ENCODE results near the gene NRP1.
A peak's percentile ranks its signal among the peaks of the same experiment; 100 is the strongest.

Gene NRP1

DNA sequence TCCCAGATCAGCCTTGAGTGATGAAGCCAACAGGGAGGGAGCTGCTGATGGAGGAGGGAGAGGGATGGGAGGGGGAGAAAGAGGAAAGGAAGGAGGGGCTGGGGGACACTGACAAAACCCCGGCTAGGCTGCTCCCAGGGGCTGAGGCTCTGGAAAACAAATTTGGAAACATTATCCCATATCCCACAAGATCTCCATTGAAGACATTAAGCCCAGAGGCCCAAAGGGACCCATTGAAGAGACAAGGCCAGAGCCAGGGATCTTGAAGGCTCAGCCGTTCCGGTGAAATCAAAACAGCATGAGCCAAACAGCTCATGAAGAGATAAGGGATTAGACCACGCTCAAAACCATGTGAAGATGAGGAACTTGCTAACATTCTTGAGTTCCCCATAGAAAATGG lies 192.2 kb downstream of the NRP1 start:
- DNase-seq, result no peak

DNA sequence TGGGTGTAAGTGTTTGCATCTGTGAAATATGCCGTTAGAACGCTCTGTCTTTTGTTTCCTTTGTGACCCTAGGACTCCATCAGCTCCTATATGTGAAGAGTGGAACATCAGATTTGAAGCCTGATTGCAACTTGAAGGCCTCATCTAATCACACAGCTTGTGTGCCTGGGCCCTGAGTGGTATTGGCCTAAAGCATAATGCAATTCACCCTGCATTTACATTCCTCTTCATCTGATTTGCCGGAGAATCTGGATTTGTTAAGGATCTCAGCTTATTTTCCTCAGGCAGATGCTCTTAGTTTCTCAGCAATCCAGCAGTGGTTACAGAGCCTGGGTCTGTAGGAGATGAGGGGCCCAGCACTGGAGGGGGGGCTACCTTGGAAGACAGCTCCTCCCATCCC lies 193.2 kb downstream of the NRP1 start:
- DNase-seq, result no peak

GRCh38 chr10:33139181-33139646 lies 195.3 kb downstream of the NRP1 start:
- peak; percentile 65 to 96 (median 85) for DNase-seq

DNA sequence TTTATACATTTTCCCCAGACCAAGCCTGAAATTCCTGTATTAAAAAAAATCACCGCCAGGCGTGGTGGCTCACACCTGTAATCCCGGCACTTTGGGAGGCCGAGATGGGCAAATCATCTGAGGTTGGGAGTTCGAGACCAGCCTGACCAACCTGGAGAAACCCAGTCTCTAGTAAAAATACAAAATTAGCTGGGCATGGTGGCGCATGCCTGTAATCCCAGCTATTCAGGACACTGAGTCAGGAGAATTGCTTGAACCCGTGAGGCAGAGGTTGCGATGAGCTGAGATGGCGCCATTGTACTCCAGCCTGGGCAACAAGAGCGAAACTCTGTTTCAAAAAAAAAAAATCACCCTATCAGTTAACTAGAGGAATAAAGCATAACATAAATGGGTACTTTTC lies 195.8 kb downstream of the NRP1 start:
- DNase-seq, result peak in 1 of 6 experiments; percentile 17

DNA sequence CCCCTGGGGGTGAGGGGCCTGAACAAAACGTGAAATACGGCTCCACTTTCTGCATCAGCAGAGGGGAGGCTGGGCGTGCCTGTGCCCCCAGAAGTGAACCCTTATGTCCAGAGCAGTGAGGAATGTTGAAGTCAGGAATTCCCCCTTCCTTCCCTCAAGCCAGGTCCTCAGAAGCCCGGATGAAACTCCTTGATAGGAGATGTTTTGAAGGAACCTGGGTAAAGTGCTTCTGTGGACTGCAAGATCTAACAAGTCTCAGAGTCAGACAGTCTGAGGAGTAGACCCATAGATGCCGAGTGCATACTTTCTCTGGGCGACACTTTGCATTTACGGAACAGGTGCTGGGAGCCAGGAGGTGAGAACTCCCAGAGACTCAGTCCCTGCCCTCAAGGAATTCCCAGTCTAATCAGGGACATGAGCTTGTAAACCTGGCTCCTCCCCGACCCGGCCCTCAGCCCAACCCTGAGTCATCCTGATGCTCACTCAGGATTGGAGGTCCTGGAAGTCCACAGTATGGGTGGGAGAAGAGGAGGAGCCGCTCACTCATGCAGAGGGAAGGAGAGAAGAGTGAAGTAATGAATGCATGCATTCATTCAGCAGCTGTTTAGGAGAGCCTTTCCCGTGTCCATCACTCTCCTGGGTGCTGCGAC lies 197.0 kb downstream of the NRP1 start:
- no peak for DNase-seq

DNA sequence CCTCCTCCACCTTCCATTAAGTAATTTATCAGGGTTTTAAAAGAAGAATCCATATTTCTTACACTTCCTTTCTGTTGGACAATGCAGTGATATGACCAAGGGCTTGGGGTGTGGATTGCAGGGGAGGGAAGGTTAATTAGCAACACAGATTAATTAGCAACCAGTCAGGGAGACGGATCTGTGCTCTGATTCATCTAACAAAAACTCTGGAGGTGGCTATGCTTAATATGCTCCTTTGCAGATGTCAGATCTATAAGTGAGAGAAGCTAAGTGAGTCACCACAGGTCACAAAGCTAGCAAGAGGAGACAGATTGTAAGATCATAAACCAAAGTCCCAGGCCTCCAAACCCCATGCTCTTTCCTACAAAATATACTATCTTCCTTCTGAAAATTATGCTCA lies 197.7 kb downstream of the NRP1 start:
- peak in 1 of 6 experiments; percentile 7 for DNase-seq

DNA sequence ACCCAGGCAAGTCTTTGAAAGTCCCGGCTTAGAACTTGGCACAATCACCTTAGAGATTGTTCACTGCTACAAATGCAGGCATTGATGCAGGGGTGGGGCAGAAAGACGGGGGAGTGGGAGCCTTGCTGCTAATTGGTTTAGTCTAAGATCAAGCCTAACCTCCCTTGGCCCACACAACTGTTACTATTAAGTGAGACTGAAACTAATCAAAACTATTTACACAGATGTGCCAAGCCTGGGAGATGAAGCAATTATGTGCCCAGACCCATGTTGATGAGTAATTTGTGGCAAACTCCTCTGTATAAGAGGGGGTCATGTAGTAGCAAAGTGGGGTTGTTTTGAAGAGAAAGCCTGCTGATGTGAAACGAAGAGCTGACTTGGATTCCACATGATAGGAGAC lies 198.2 kb downstream of the NRP1 start:
- no peak for DNase-seq

- DNase-seq, result peak in 1 of 6 experiments; percentile 42
Observed at GRCh38 chr10:33134011-33134751, 200.3 kb downstream of the NRP1 start.

- DNase-seq, result no peak
Observed at GRCh38 chr10:33133557-33133956, 200.9 kb downstream of the NRP1 start.

- peak in 1 of 6 experiments; percentile 6 for DNase-seq
Observed at GRCh38 chr10:33132626-33133025, 201.8 kb downstream of the NRP1 start.

GRCh38 chr10:33129996-33130386 lies 204.5 kb downstream of the NRP1 start:
- no peak for DNase-seq

GRCh38 chr10:33129141-33129995 lies 205.1 kb downstream of the NRP1 start:
- no peak for DNase-seq

GRCh38 chr10:33127622-33128021 lies 206.8 kb downstream of the NRP1 start:
- DNase-seq, result no peak
